ENCODE measurements around the gene KIF4B.
"Not testable (repeated sequence)": the region's sequence is repeated elsewhere in the genome, so short reads cannot be mapped to it uniquely, and the experiment has no call there.

The KIF4B gene

GRCh38 chr5:155004138-155004744, 9.3 kb upstream of the KIF4B start:
- Histone ChIP-seq H3K27ac (ENCODE audit: low read depth in 2 of 2, low read length in 2 of 2) (no peak overlapping the region), H3K27me3 (ENCODE audit: control insufficient read depth in 2 of 2, insufficient read depth in 2 of 2, low read length in 2 of 2) (no peaks in the 10 kb centered on the region), H3K4me1 (ENCODE audit: control insufficient read depth in 2 of 2, insufficient read depth in 2 of 2, low read length in 2 of 2) (no peaks in the 10 kb centered on the region), H3K9me3 (ENCODE audit: control insufficient read depth in 2 of 2, low read length in 2 of 2) (no peaks in the 10 kb centered on the region), H3K4me3 (ENCODE audit: low read length in 2 of 2) (no peak overlapping the region), H3K9ac (ENCODE audit: low read depth in 1 of 2, low read length in 2 of 2) (no peak overlapping the region), H3K36me3 (ENCODE audit: control insufficient read depth in 2 of 2, insufficient read depth in 2 of 2, low read length in 2 of 2) (no peaks in the 10 kb centered on the region)

- not testable (repeated sequence) for H3K36me3 ChIP-seq (ENCODE audit: control insufficient read depth in 2 of 2, insufficient read depth in 2 of 2, low read length in 2 of 2); H3K27ac ChIP-seq (ENCODE audit: low read depth in 2 of 2, low read length in 2 of 2); H3K4me1 ChIP-seq (ENCODE audit: control insufficient read depth in 2 of 2, insufficient read depth in 2 of 2, low read length in 2 of 2); H3K9ac ChIP-seq (ENCODE audit: low read depth in 1 of 2, low read length in 2 of 2); H3K9me3 ChIP-seq (ENCODE audit: control insufficient read depth in 2 of 2, low read length in 2 of 2); H3K4me3 ChIP-seq (ENCODE audit: low read length in 2 of 2); H3K27me3 ChIP-seq (ENCODE audit: control insufficient read depth in 2 of 2, insufficient read depth in 2 of 2, low read length in 2 of 2)
Observed at GRCh38 chr5:155006265-155006664, 7.3 kb upstream of the KIF4B start.

DNA sequence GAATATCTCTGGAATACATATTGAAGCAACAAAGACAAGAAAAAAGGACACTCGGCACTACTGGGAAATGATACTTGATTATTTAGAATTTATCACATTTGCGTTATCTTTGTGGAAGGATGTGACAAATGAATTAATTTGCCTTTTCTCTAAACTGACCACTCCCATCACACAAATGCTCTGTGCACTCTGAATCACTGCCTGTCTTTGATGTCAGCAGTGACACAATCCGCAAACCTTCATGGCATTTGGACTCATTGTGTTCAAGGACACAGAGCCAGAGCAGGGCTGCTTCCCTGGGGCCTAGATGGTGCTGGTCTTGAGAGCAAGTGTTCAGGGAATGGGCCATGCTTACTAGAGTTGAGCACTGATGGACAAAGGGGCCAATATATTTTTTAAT, 4.9 kb upstream of the KIF4B start:
- no peaks in the 10 kb centered on the region for H3K36me3 ChIP-seq (ENCODE audit: control insufficient read depth in 2 of 2, insufficient read depth in 2 of 2, low read length in 2 of 2)
- H3K9me3 ChIP-seq (ENCODE audit: control insufficient read depth in 2 of 2, low read length in 2 of 2) = no peaks in the 10 kb centered on the region
- no peak overlapping the region for H3K9ac ChIP-seq (ENCODE audit: low read depth in 1 of 2, low read length in 2 of 2)
- H3K4me1 ChIP-seq (ENCODE audit: control insufficient read depth in 2 of 2, insufficient read depth in 2 of 2, low read length in 2 of 2) = no peaks in the 10 kb centered on the region
- H3K27me3 ChIP-seq (ENCODE audit: control insufficient read depth in 2 of 2, insufficient read depth in 2 of 2, low read length in 2 of 2) = no peaks in the 10 kb centered on the region
- no peak overlapping the region for H3K4me3 ChIP-seq (ENCODE audit: low read length in 2 of 2)
- H3K27ac ChIP-seq (ENCODE audit: low read depth in 2 of 2, low read length in 2 of 2) = no peak overlapping the region

DNA sequence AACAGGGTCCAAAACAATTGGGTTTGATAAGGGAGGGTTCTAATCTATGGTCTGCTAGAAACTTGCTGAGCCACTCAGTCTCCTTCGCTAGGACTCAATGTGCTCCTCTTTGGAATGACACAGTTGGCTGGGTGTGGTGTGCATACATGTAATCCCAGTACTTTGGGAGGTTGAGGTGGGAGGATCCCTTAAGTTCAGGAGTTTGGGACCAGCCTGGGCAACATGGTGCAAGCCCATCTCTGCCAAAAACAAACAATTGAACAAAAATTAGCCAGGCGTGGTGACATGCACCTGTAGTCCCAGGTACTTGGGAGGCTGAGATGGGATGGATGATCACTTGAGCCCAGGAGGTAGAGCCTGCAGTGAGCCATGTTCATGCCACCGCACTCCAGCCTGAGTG, 2.7 kb upstream of the KIF4B start:
- no peak overlapping the region for H3K4me3 ChIP-seq (ENCODE audit: low read length in 2 of 2)
- H3K9ac ChIP-seq (ENCODE audit: low read depth in 1 of 2, low read length in 2 of 2) = no peak overlapping the region
- H3K4me1 ChIP-seq (ENCODE audit: control insufficient read depth in 2 of 2, insufficient read depth in 2 of 2, low read length in 2 of 2) = no peaks in the 10 kb centered on the region
- no peaks in the 10 kb centered on the region for H3K27me3 ChIP-seq (ENCODE audit: control insufficient read depth in 2 of 2, insufficient read depth in 2 of 2, low read length in 2 of 2)
- H3K9me3 ChIP-seq (ENCODE audit: control insufficient read depth in 2 of 2, low read length in 2 of 2) = no peaks in the 10 kb centered on the region
- no peaks in the 10 kb centered on the region for H3K36me3 ChIP-seq (ENCODE audit: control insufficient read depth in 2 of 2, insufficient read depth in 2 of 2, low read length in 2 of 2)
- H3K27ac ChIP-seq (ENCODE audit: low read depth in 2 of 2, low read length in 2 of 2) = no peak overlapping the region

DNA sequence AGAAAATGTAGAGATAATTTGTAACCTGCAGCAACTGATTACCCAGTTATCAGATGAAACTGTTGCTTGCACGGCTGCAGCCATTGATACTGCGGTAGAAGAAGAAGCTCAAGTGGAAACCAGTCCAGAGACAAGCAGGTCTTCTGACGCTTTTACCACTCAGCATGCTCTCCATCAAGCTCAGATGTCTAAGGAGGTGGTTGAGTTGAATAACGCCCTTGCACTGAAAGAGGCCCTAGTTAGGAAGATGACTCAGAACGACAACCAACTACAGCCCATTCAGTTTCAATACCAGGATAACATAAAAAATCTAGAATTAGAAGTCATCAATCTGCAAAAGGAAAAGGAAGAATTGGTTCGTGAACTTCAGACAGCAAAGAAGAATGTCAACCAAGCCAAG, 1.7 kb downstream of the KIF4B start:
- H3K9ac ChIP-seq (ENCODE audit: low read depth in 1 of 2, low read length in 2 of 2) = no peak overlapping the region
- H3K36me3 ChIP-seq (ENCODE audit: control insufficient read depth in 2 of 2, insufficient read depth in 2 of 2, low read length in 2 of 2) = no peaks in the 10 kb centered on the region
- no peaks in the 10 kb centered on the region for H3K4me1 ChIP-seq (ENCODE audit: control insufficient read depth in 2 of 2, insufficient read depth in 2 of 2, low read length in 2 of 2)
- H3K4me3 ChIP-seq (ENCODE audit: low read length in 2 of 2) = no peak overlapping the region
- no peak overlapping the region for H3K27ac ChIP-seq (ENCODE audit: low read depth in 2 of 2, low read length in 2 of 2)
- no peaks in the 10 kb centered on the region for H3K27me3 ChIP-seq (ENCODE audit: control insufficient read depth in 2 of 2, insufficient read depth in 2 of 2, low read length in 2 of 2)
- H3K9me3 ChIP-seq (ENCODE audit: control insufficient read depth in 2 of 2, low read length in 2 of 2) = no peaks in the 10 kb centered on the region

- H3K36me3 ChIP-seq (ENCODE audit: control insufficient read depth in 2 of 2, insufficient read depth in 2 of 2, low read length in 2 of 2) = no peaks in the 10 kb centered on the region
- H3K9ac ChIP-seq (ENCODE audit: low read depth in 1 of 2, low read length in 2 of 2) = no peak overlapping the region
- no peak overlapping the region for H3K27ac ChIP-seq (ENCODE audit: low read depth in 2 of 2, low read length in 2 of 2)
- H3K27me3 ChIP-seq (ENCODE audit: control insufficient read depth in 2 of 2, insufficient read depth in 2 of 2, low read length in 2 of 2) = no peaks in the 10 kb centered on the region
- H3K4me3 ChIP-seq (ENCODE audit: low read length in 2 of 2) = no peak overlapping the region
- H3K4me1 ChIP-seq (ENCODE audit: control insufficient read depth in 2 of 2, insufficient read depth in 2 of 2, low read length in 2 of 2) = no peaks in the 10 kb centered on the region
- no peaks in the 10 kb centered on the region for H3K9me3 ChIP-seq (ENCODE audit: control insufficient read depth in 2 of 2, low read length in 2 of 2)
Observed at GRCh38 chr5:155017610-155018009, 4.1 kb downstream of the KIF4B start.

DNA sequence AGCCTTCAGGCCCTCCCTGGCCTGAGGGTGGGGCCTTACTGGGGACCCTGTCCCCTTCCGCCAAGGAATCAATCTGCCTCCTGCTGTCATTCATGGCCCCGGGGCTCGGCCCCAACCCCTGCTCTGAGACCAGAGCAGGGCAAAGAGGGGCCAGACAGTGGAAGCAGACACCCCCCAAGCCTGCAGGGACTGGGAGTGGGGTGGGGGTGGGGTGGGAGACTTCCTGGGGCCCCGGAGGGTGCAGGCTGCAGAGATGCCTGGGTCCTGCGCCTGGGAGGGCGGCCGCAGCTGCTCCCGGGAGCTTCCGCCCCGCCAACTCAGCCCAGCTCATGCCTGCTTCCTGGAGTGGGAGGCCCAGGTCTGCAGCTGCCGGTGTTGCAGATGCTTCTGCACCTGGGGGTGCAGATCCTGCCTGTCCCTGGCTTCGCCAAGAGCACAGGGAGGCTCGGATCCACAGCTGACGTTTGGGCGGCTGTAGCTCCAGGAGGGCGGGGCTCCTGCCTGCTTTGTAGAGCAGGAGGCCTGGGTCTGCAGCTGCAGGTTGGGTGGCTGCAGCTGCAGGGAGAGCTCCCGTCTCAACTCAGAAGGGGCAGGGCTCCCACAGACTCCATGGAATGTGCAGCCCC, 6.2 kb downstream of the KIF4B start:
- H3K36me3 ChIP-seq (ENCODE audit: control insufficient read depth in 2 of 2, insufficient read depth in 2 of 2, low read length in 2 of 2) = no peaks in the 10 kb centered on the region

GRCh38 chr5:155021842-155022241, 8.3 kb downstream of the KIF4B start:
- no peaks in the 10 kb centered on the region for H3K4me1 ChIP-seq (ENCODE audit: control insufficient read depth in 2 of 2, insufficient read depth in 2 of 2, low read length in 2 of 2)
- no peaks in the 10 kb centered on the region for H3K36me3 ChIP-seq (ENCODE audit: control insufficient read depth in 2 of 2, insufficient read depth in 2 of 2, low read length in 2 of 2)
- no peaks in the 10 kb centered on the region for H3K27me3 ChIP-seq (ENCODE audit: control insufficient read depth in 2 of 2, insufficient read depth in 2 of 2, low read length in 2 of 2)
- no peak overlapping the region for H3K27ac ChIP-seq (ENCODE audit: low read depth in 2 of 2, low read length in 2 of 2)
- no peak overlapping the region for H3K9ac ChIP-seq (ENCODE audit: low read depth in 1 of 2, low read length in 2 of 2)
- no peaks in the 10 kb centered on the region for H3K9me3 ChIP-seq (ENCODE audit: control insufficient read depth in 2 of 2, low read length in 2 of 2)
- H3K4me3 ChIP-seq (ENCODE audit: low read length in 2 of 2) = no peak overlapping the region

More for the DNA sequence above, 6.2 kb downstream of the KIF4B start:
- H3K9ac ChIP-seq (ENCODE audit: low read depth in 1 of 2, low read length in 2 of 2) = no peak overlapping the region
- H3K27ac ChIP-seq (ENCODE audit: low read depth in 2 of 2, low read length in 2 of 2) = no peak overlapping the region
- no peak overlapping the region for H3K4me3 ChIP-seq (ENCODE audit: low read length in 2 of 2)
- H3K4me1 ChIP-seq (ENCODE audit: control insufficient read depth in 2 of 2, insufficient read depth in 2 of 2, low read length in 2 of 2) = no peaks in the 10 kb centered on the region
- no peaks in the 10 kb centered on the region for H3K9me3 ChIP-seq (ENCODE audit: control insufficient read depth in 2 of 2, low read length in 2 of 2)
- no peaks in the 10 kb centered on the region for H3K27me3 ChIP-seq (ENCODE audit: control insufficient read depth in 2 of 2, insufficient read depth in 2 of 2, low read length in 2 of 2)

GRCh38 chr5:155023320-155023719, 9.8 kb downstream of the KIF4B start:
- H3K27ac ChIP-seq (ENCODE audit: low read depth in 2 of 2, low read length in 2 of 2) = no peak overlapping the region
- H3K4me1 ChIP-seq (ENCODE audit: control insufficient read depth in 2 of 2, insufficient read depth in 2 of 2, low read length in 2 of 2) = no peaks in the 10 kb centered on the region
- H3K9ac ChIP-seq (ENCODE audit: low read depth in 1 of 2, low read length in 2 of 2) = no peak overlapping the region
- H3K27me3 ChIP-seq (ENCODE audit: control insufficient read depth in 2 of 2, insufficient read depth in 2 of 2, low read length in 2 of 2) = no peaks in the 10 kb centered on the region
- no peak overlapping the region for H3K4me3 ChIP-seq (ENCODE audit: low read length in 2 of 2)
- no peaks in the 10 kb centered on the region for H3K36me3 ChIP-seq (ENCODE audit: control insufficient read depth in 2 of 2, insufficient read depth in 2 of 2, low read length in 2 of 2)
- H3K9me3 ChIP-seq (ENCODE audit: control insufficient read depth in 2 of 2, low read length in 2 of 2) = no peaks in the 10 kb centered on the region

GRCh38 chr5:155024015-155024414, 10.5 kb downstream of the KIF4B start:
- Histone ChIP-seq H3K4me1 (ENCODE audit: control insufficient read depth in 2 of 2, insufficient read depth in 2 of 2, low read length in 2 of 2) (no peaks in the 10 kb centered on the region), H3K27me3 (ENCODE audit: control insufficient read depth in 2 of 2, insufficient read depth in 2 of 2, low read length in 2 of 2) (no peaks in the 10 kb centered on the region), H3K9ac (ENCODE audit: low read depth in 1 of 2, low read length in 2 of 2) (no peak overlapping the region), H3K4me3 (ENCODE audit: low read length in 2 of 2) (no peak overlapping the region), H3K27ac (ENCODE audit: low read depth in 2 of 2, low read length in 2 of 2) (no peak overlapping the region), H3K9me3 (ENCODE audit: control insufficient read depth in 2 of 2, low read length in 2 of 2) (no peaks in the 10 kb centered on the region), H3K36me3 (ENCODE audit: control insufficient read depth in 2 of 2, insufficient read depth in 2 of 2, low read length in 2 of 2) (no peaks in the 10 kb centered on the region)
